H9 (cell line): ENCODE results near the gene ATP7B. TPM values are rescaled to one million over a fixed set of nuclear protein-coding genes. Genes with fewer than 3 reads are reported as not detected.

Experiments
- DNase-seq: peaks from one replicate; pipeline ENCODE4 v3.0.0-alpha.2; 2017
- H2AFZ ChIP-seq: one replicate; pipeline ENCODE4 v1.6.1; 2013; ENCODE audit warnings: mild to moderate bottlenecking, low read length, control low read depth, moderate library complexity
- H2AK5ac ChIP-seq: 2 replicates; pipeline ENCODE4 v1.6.1; 2013; ENCODE audit warnings: low read length, control low read depth, mixed read lengths; ENCODE audit not compliant: insufficient read length
- H2BK120ac ChIP-seq: one replicate; pipeline ENCODE4 v1.6.1; 2013; ENCODE audit warnings: low read depth, mild to moderate bottlenecking, low read length, control low read depth, inconsistent platforms; ENCODE audit not compliant: poor library complexity, severe bottlenecking
- H2BK12ac ChIP-seq: 2 replicates; pipeline ENCODE4 v1.6.1; 2013; ENCODE audit warnings: low read length, control low read depth, mixed read lengths, low read depth; ENCODE audit not compliant: insufficient read length
- H2BK15ac ChIP-seq: 2 replicates; pipeline ENCODE4 v1.6.1; 2013; ENCODE audit warnings: low read depth, low read length, control low read depth
- H2BK20ac ChIP-seq: one replicate; pipeline ENCODE4 v1.6.1; 2013; ENCODE audit warnings: low read depth, mild to moderate bottlenecking, low read length, control low read depth, inconsistent platforms; ENCODE audit not compliant: poor library complexity, severe bottlenecking
- H2BK5ac ChIP-seq: 2 replicates; pipeline ENCODE4 v1.6.1; 2013; ENCODE audit warnings: low read length, control low read depth, mixed read lengths; ENCODE audit not compliant: insufficient read length
- H3K14ac ChIP-seq: 2 replicates; pipeline ENCODE4 v1.6.1; 2013; ENCODE audit warnings: low read length, control low read depth; ENCODE audit not compliant: insufficient read depth
- H3K18ac ChIP-seq: 2 replicates; pipeline ENCODE4 v1.6.1; 2013; ENCODE audit warnings: low read depth, mild to moderate bottlenecking, mixed read lengths, low read length, control low read depth; ENCODE audit not compliant: insufficient read length
- H3K23ac ChIP-seq: 2 replicates; pipeline ENCODE4 v1.6.1; 2013; ENCODE audit warnings: low read length, control low read depth, mixed read lengths, low read depth; ENCODE audit not compliant: insufficient read length
- H3K23me2 ChIP-seq: 2 replicates; pipeline ENCODE4 v1.6.1; 2013; ENCODE audit warnings: low read depth, mild to moderate bottlenecking, mixed read lengths, low read length, control low read depth; ENCODE audit not compliant: insufficient read length, poor library complexity, severe bottlenecking
- H3K27ac ChIP-seq: 2 replicates; pipeline ENCODE4 v1.5.1; 2013; ENCODE audit warnings: low read length, control low read depth, mixed read lengths, low read depth; ENCODE audit not compliant: insufficient read length
- H3K27me3 ChIP-seq: 2 replicates; pipeline ENCODE4 v1.6.1; 2013; ENCODE audit warnings: low read length, control low read depth, inconsistent platforms; ENCODE audit not compliant: insufficient read depth
- H3K4ac ChIP-seq: 2 replicates; pipeline ENCODE4 v1.6.1; 2013; ENCODE audit warnings: low read depth, mild to moderate bottlenecking, control low read depth, inconsistent platforms, low read length, moderate library complexity
- H3K4me1 ChIP-seq: 2 replicates; pipeline ENCODE4 v1.6.1; 2013; ENCODE audit warnings: low read length, control low read depth, inconsistent platforms; ENCODE audit not compliant: insufficient read depth
- H3K4me2 ChIP-seq: 2 replicates; pipeline ENCODE4 v1.6.1; 2013; ENCODE audit warnings: low read length, control low read depth, mixed read lengths; ENCODE audit not compliant: insufficient read length, insufficient read depth
- H3K56ac ChIP-seq: 2 replicates; pipeline ENCODE4 v1.6.1; 2013; ENCODE audit warnings: low read depth, mild to moderate bottlenecking, mixed read lengths, low read length, control low read depth; ENCODE audit not compliant: insufficient read length
- H3K79me1 ChIP-seq: 2 replicates; pipeline ENCODE4 v1.6.1; 2013; ENCODE audit warnings: low read depth, mild to moderate bottlenecking, moderate library complexity, low read length, control low read depth, inconsistent platforms; ENCODE audit not compliant: insufficient read depth, poor library complexity, severe bottlenecking
- H3K79me2 ChIP-seq: 2 replicates; pipeline ENCODE4 v1.6.1; 2013; ENCODE audit warnings: low read length, control low read depth, inconsistent platforms; ENCODE audit not compliant: insufficient read depth
- H3K9ac ChIP-seq: 2 replicates; pipeline ENCODE4 v1.6.1; 2013; ENCODE audit warnings: low read length, control low read depth, mixed read lengths; ENCODE audit not compliant: insufficient read length; ENCODE audit errors: extremely low read depth
- H3K9me3 ChIP-seq: one replicate; pipeline ENCODE4 v1.6.1; 2013; ENCODE audit warnings: low read depth, low read length, inconsistent platforms; ENCODE audit not compliant: control insufficient read depth
- H3T11ph ChIP-seq: one replicate; pipeline ENCODE4 v1.6.1; 2013; ENCODE audit warnings: mild to moderate bottlenecking, low read length, control low read depth, inconsistent platforms
- H4K20me1 ChIP-seq: one replicate; pipeline ENCODE4 v1.6.1; 2013; ENCODE audit not compliant: control insufficient read depth, insufficient read length, insufficient read depth
- H4K5ac ChIP-seq: 2 replicates; pipeline ENCODE4 v1.6.1; 2013; ENCODE audit warnings: low read depth, mild to moderate bottlenecking, mixed read lengths, low read length, control low read depth; ENCODE audit not compliant: insufficient read length
- H4K8ac ChIP-seq: replicated peaks from 2 replicates; pipeline ENCODE4 v1.6.1; 2013; ENCODE audit warnings: low read length, control low read depth, mixed read lengths, low read depth; ENCODE audit not compliant: insufficient read length
- H4K91ac ChIP-seq: 2 replicates; pipeline ENCODE4 v1.6.1; 2013; ENCODE audit warnings: low read depth, mild to moderate bottlenecking, moderate library complexity, mixed read lengths, low read length, control low read depth; ENCODE audit not compliant: insufficient read length
- H3K27ac Mint-ChIP-seq, 3 experiments: 2 replicates in 2 of 3; 3 replicates in 1 of 3; pipeline ENCODE4 v1.8.0; 2020 to 2021; ENCODE audit warnings: mixed read lengths in 3 of 3, mild to moderate bottlenecking in 1 of 3, moderate library complexity in 1 of 3
- H3K27me3 Mint-ChIP-seq: 2 replicates; pipeline ENCODE4 v1.8.0; 2021; ENCODE audit warnings: low read depth, mild to moderate bottlenecking, moderate library complexity, mixed read lengths
- H3K36me3 Mint-ChIP-seq, 3 experiments: 2 replicates in 2 of 3; 3 replicates in 1 of 3; pipeline ENCODE4 v1.8.0; 2020 to 2021; ENCODE audit warnings: low read depth in 3 of 3, mixed read lengths in 3 of 3; ENCODE audit not compliant: insufficient read depth in 1 of 3
- H3K4me1 Mint-ChIP-seq, 2 experiments: 2 replicates each; pipeline ENCODE4 v1.8.0; 2020; ENCODE audit warnings: mixed read lengths in 2 of 2
- H3K4me3 Mint-ChIP-seq, 2 experiments: 2 replicates in 1 of 2; 3 replicates in 1 of 2; pipeline ENCODE4 v1.8.0; 2020 to 2021; ENCODE audit warnings: mild to moderate bottlenecking in 2 of 2, mixed read lengths in 2 of 2, moderate library complexity in 1 of 2
- H3K9me3 Mint-ChIP-seq, 2 experiments: 2 replicates in 1 of 2; 3 replicates in 1 of 2; pipeline ENCODE4 v1.8.0; 2020; ENCODE audit warnings: mild to moderate bottlenecking in 2 of 2, mixed read lengths in 2 of 2, moderate library complexity in 1 of 2
- WGBS: extraction: QIAGEN DNeasy Blood & Tissue Kit; methylation state at CpG from one replicate; pipeline ENCODE4 v1.1.7; 2013; ENCODE audit warnings: missing lambda C conversion rate, low lambda C conversion rate, mixed read lengths; ENCODE audit not compliant: insufficient read length; ENCODE audit errors: extremely low coverage; 5-methylcytosine and 5-hydroxymethylcytosine counted together
- total RNA-seq: library from RNA; stranded (reverse); gene quantifications from 2 replicates; pipeline ENCODE4 v1.2.1, GENCODE V29; 2021
- TF ChIP-seq, protein P1 (sequence below): fragments of 200-600 bp; sonication (generic); conservative IDR thresholded peaks from 3 replicates; pipeline ENCODE4 v1.8.0; 2021; ENCODE audit warnings: antibody characterized with exemption, mild to moderate bottlenecking

The ATP7B gene
- total RNA-seq, 1 experiment from 2014 or later: 5.8 TPM

- Histone ChIP-seq H2AK5ac (no peak overlapping the region), H3K9me3 (no peaks in the 10 kb centered on the region), H3K79me1 (no peaks in the 10 kb centered on the region), H3T11ph (no peak overlapping the region), H3K79me2 (no peaks in the 10 kb centered on the region), H4K5ac (no peak overlapping the region), H3K4ac (no peak overlapping the region), H3K27ac (no peak overlapping the region), H4K8ac (no peak overlapping the region), H3K18ac (no peak overlapping the region), H2BK15ac (no peak overlapping the region), H3K4me2 (no peak overlapping the region), H2BK5ac (no peak overlapping the region), H2BK120ac (no peak overlapping the region), H2BK20ac (no peak overlapping the region), H4K91ac (no peak overlapping the region), H3K23ac (no peak overlapping the region), H3K9ac (no peak overlapping the region), H3K14ac (no peak overlapping the region), H3K27me3 (no peaks in the 10 kb centered on the region), H4K20me1 (no peaks in the 10 kb centered on the region), H3K56ac (no peak overlapping the region), H2BK12ac (no peak overlapping the region), H3K23me2 (no peaks in the 10 kb centered on the region), H2AFZ (no peak overlapping the region), H3K4me1 (no peaks in the 10 kb centered on the region)
- Mint-ChIP-seq H3K36me3 (no peaks in the 10 kb centered on the region), H3K9me3 (no peaks in the 10 kb centered on the region), H3K4me3 (no peak overlapping the region), H3K27ac (no peak overlapping the region), H3K4me1 (no peaks in the 10 kb centered on the region), H3K27me3 (no peaks in the 10 kb centered on the region)
- no peak for DNase-seq
- TF ChIP-seq, protein P1, sequence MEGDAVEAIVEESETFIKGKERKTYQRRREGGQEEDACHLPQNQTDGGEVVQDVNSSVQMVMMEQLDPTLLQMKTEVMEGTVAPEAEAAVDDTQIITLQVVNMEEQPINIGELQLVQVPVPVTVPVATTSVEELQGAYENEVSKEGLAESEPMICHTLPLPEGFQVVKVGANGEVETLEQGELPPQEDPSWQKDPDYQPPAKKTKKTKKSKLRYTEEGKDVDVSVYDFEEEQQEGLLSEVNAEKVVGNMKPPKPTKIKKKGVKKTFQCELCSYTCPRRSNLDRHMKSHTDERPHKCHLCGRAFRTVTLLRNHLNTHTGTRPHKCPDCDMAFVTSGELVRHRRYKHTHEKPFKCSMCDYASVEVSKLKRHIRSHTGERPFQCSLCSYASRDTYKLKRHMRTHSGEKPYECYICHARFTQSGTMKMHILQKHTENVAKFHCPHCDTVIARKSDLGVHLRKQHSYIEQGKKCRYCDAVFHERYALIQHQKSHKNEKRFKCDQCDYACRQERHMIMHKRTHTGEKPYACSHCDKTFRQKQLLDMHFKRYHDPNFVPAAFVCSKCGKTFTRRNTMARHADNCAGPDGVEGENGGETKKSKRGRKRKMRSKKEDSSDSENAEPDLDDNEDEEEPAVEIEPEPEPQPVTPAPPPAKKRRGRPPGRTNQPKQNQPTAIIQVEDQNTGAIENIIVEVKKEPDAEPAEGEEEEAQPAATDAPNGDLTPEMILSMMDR: no peak
- WGBS: no CpG with 5 or more reads among the region's 10 CpGs
Observed at GRCh38 chr13:51966186-51966585, 45.1 kb downstream of the ATP7B start.
